Mesenchymal stem cell (in vitro differentiated cells and primary cell): ENCODE data around the gene KIFC3.

Experiments used
- DNase-seq: peaks from one replicate; pipeline ENCODE4 v3.0.0-alpha.2; 2013
- H2AFZ ChIP-seq: one replicate; pipeline ENCODE4 v1.6.1; 2013; ENCODE audit warnings: low read depth, mild to moderate bottlenecking, control low read depth, inconsistent platforms, low read length, moderate library complexity
- H2AK5ac ChIP-seq: 2 replicates; pipeline ENCODE4 v1.6.1; 2013; ENCODE audit warnings: low read length, moderate library complexity, mild to moderate bottlenecking, inconsistent platforms; ENCODE audit not compliant: severe bottlenecking
- H2BK120ac ChIP-seq: one replicate; pipeline ENCODE4 v1.6.1; 2013; ENCODE audit warnings: low read depth, mild to moderate bottlenecking, inconsistent platforms, low read length, moderate library complexity
- H2BK12ac ChIP-seq, 2 experiments: one replicate each; pipeline ENCODE4 v1.6.1; 2013; ENCODE audit warnings: inconsistent platforms in 2 of 2, low read length in 2 of 2, mild to moderate bottlenecking in 2 of 2, moderate library complexity in 2 of 2, control low read depth in 1 of 2
- H2BK15ac ChIP-seq: one replicate; pipeline ENCODE4 v1.6.1; 2013; ENCODE audit warnings: mild to moderate bottlenecking, low read depth, inconsistent platforms; ENCODE audit not compliant: poor library complexity, severe bottlenecking
- H2BK5ac ChIP-seq: 2 replicates; pipeline ENCODE4 v1.6.1; 2013; ENCODE audit warnings: low read depth, mild to moderate bottlenecking, low read length, control low read depth, inconsistent platforms; ENCODE audit not compliant: poor library complexity, severe bottlenecking
- H3K14ac ChIP-seq, 2 experiments: one replicate each; pipeline ENCODE4 v1.6.1; 2013; ENCODE audit warnings: inconsistent platforms in 2 of 2, low read length in 2 of 2, control low read depth in 1 of 2, mild to moderate bottlenecking in 1 of 2, moderate library complexity in 1 of 2
- H3K18ac ChIP-seq, 2 experiments: one replicate each; pipeline ENCODE4 v1.6.1; 2013; ENCODE audit warnings: inconsistent platforms in 2 of 2, low read length in 2 of 2, control low read depth in 1 of 2, low read depth in 1 of 2, mild to moderate bottlenecking in 1 of 2
- H3K23ac ChIP-seq, 2 experiments: one replicate each; pipeline ENCODE4 v1.6.1; 2013; ENCODE audit warnings: inconsistent platforms in 2 of 2, low read length in 2 of 2, mild to moderate bottlenecking in 2 of 2, moderate library complexity in 2 of 2, control low read depth in 1 of 2
- H3K27ac ChIP-seq: 2 replicates; pipeline ENCODE4 v1.5.1; 2013; ENCODE audit warnings: mild to moderate bottlenecking, moderate library complexity, low read length, control low read depth, inconsistent platforms; ENCODE audit not compliant: poor library complexity, severe bottlenecking
- H3K27me3 ChIP-seq, 2 experiments: 2 replicates each; pipeline versions ENCODE4 v1.6.1 to v1.7.0; 2013; ENCODE audit warnings: low read length in 2 of 2, mild to moderate bottlenecking in 2 of 2, moderate library complexity in 2 of 2, control low read depth in 1 of 2, inconsistent platforms in 1 of 2; ENCODE audit not compliant: control insufficient read depth in 1 of 2, insufficient read depth in 1 of 2
- H3K36me3 ChIP-seq, 2 experiments: 2 replicates each; pipeline versions ENCODE4 v1.6.1 to v1.7.0; 2013; ENCODE audit warnings: low read length in 2 of 2, control low read depth in 1 of 2, inconsistent platforms in 1 of 2, low read depth in 1 of 2, mild to moderate bottlenecking in 1 of 2; ENCODE audit not compliant: insufficient read depth in 2 of 2, control insufficient read depth in 1 of 2
- H3K4ac ChIP-seq, 2 experiments: one replicate each; pipeline ENCODE4 v1.6.1; 2013; ENCODE audit warnings: inconsistent platforms in 2 of 2, low read length in 2 of 2, mild to moderate bottlenecking in 2 of 2, moderate library complexity in 2 of 2, control low read depth in 1 of 2, low read depth in 1 of 2
- H3K4me1 ChIP-seq: 2 replicates; pipeline ENCODE4 v1.6.1; 2013; ENCODE audit warnings: low read depth, low read length, control low read depth; ENCODE audit not compliant: control insufficient read depth, insufficient read depth
- H3K4me2 ChIP-seq: 2 replicates; pipeline ENCODE4 v1.6.1; 2013; ENCODE audit warnings: low read length, mild to moderate bottlenecking, inconsistent platforms; ENCODE audit not compliant: poor library complexity, severe bottlenecking
- H3K4me3 ChIP-seq, 2 experiments: 2 replicates each; pipeline versions ENCODE4 v1.5.1 to v1.7.0; 2013; ENCODE audit warnings: low read length in 2 of 2, mild to moderate bottlenecking in 2 of 2, control low read depth in 1 of 2, low read depth in 1 of 2; ENCODE audit not compliant: insufficient read depth in 1 of 2
- H3K79me1 ChIP-seq: replicated peaks from 2 replicates; pipeline ENCODE4 v1.6.1; 2013; ENCODE audit warnings: mild to moderate bottlenecking, control low read depth, low read length, inconsistent platforms; ENCODE audit not compliant: poor library complexity, severe bottlenecking
- H3K9ac ChIP-seq: 2 replicates; pipeline ENCODE4 v1.7.0; 2013; ENCODE audit warnings: mild to moderate bottlenecking, low read length, moderate library complexity
- H3K9me3 ChIP-seq: 2 replicates; pipeline ENCODE4 v1.7.0; 2013; ENCODE audit warnings: mild to moderate bottlenecking, low read length; ENCODE audit not compliant: control insufficient read depth
- H4K8ac ChIP-seq: one replicate; pipeline ENCODE4 v1.6.1; 2013; ENCODE audit warnings: inconsistent platforms, mild to moderate bottlenecking, low read length, moderate library complexity
- H4K91ac ChIP-seq: one replicate; pipeline ENCODE4 v1.6.1; 2013; ENCODE audit warnings: mild to moderate bottlenecking, low read length, inconsistent platforms
- WGBS: methylation state at CpG from one replicate; pipeline ENCODE4 v1.1.7; 2013; ENCODE audit warnings: mixed read lengths; 5-methylcytosine and 5-hydroxymethylcytosine counted together

The KIFC3 gene

GRCh38 chr16:57749101-57749692, 53.1 kb downstream of the KIFC3 start:
- H2AFZ ChIP-seq = no peak overlapping the region
- no peak overlapping the region for H2BK5ac ChIP-seq
- H3K18ac ChIP-seq = no peak overlapping the region
- no peak overlapping the region for H3K14ac ChIP-seq
- 76% methylated on average over 3 of the region's 3 CpGs for WGBS
- no peaks in the 10 kb centered on the region for H3K9me3 ChIP-seq
- no peak overlapping the region for H4K8ac ChIP-seq
- H3K9ac ChIP-seq = no peak overlapping the region
- H3K4me1 ChIP-seq = peaks cover 3% of the 10 kb centered on the region
- no peak overlapping the region for H3K23ac ChIP-seq
- no peaks in the 10 kb centered on the region for H3K27me3 ChIP-seq
- H3K27ac ChIP-seq = no peak overlapping the region
- H2BK15ac ChIP-seq = no peak overlapping the region
- no peak overlapping the region for H2AK5ac ChIP-seq
- DNase-seq = no peak
- no peak overlapping the region for H3K4me2 ChIP-seq
- no peak overlapping the region for H3K4me3 ChIP-seq
- H3K79me1 ChIP-seq = no peaks in the 10 kb centered on the region
- no peak overlapping the region for H3K4ac ChIP-seq
- no peak overlapping the region for H2BK120ac ChIP-seq
- H3K36me3 ChIP-seq = peaks cover 26 to 67% of the 10 kb centered on the region in 2 experiments
- no peak overlapping the region for H4K91ac ChIP-seq
- H2BK12ac ChIP-seq = no peak overlapping the region

GRCh38 chr16:57748596-57748995, 53.7 kb downstream of the KIFC3 start:
- 94% methylated on average over 11 of the region's 11 CpGs for WGBS
- no peak for DNase-seq

GRCh38 chr16:57747996-57748395, 54.3 kb downstream of the KIFC3 start:
- Histone ChIP-seq H3K14ac (no peak overlapping the region), H2BK15ac (no peak overlapping the region), H3K4me2 (no peak overlapping the region), H2AK5ac (no peak overlapping the region), H3K23ac (no peak overlapping the region), H3K4me3 (no peak overlapping the region), H2BK12ac (no peak overlapping the region), H2BK5ac (no peak overlapping the region), H3K9me3 (no peaks in the 10 kb centered on the region), H3K4me1 (no peaks in the 10 kb centered on the region), H4K8ac (no peak overlapping the region), H3K18ac (no peak overlapping the region), H3K36me3 (peaks cover 33 to 65% of the 10 kb centered on the region in 2 experiments), H3K9ac (no peak overlapping the region), H3K27ac (no peak overlapping the region), H3K79me1 (no peaks in the 10 kb centered on the region), H2AFZ (no peak overlapping the region), H2BK120ac (no peak overlapping the region), H3K4ac (no peak overlapping the region), H4K91ac (no peak overlapping the region), H3K27me3 (no peaks in the 10 kb centered on the region)
- no peak for DNase-seq
- WGBS = 98% methylated on average over 6 of the region's 6 CpGs

More at GRCh38 chr16:57748596-57748995, 53.7 kb downstream of the KIFC3 start:
- no peak overlapping the region for H2BK15ac ChIP-seq
- H3K9ac ChIP-seq = no peak overlapping the region
- H4K91ac ChIP-seq = no peak overlapping the region
- H4K8ac ChIP-seq = no peak overlapping the region
- no peaks in the 10 kb centered on the region for H3K4me1 ChIP-seq
- no peak overlapping the region for H3K4me2 ChIP-seq
- no peak overlapping the region for H3K4me3 ChIP-seq
- H3K9me3 ChIP-seq = no peaks in the 10 kb centered on the region
- no peak overlapping the region for H2AK5ac ChIP-seq
- no peak overlapping the region for H2BK5ac ChIP-seq
- H3K79me1 ChIP-seq = no peaks in the 10 kb centered on the region
- H3K23ac ChIP-seq = no peak overlapping the region
- H3K18ac ChIP-seq = no peak overlapping the region
- H3K14ac ChIP-seq = no peak overlapping the region
- no peak overlapping the region for H3K4ac ChIP-seq
- H2BK120ac ChIP-seq = no peak overlapping the region
- H2AFZ ChIP-seq = no peak overlapping the region
- H3K27ac ChIP-seq = no peak overlapping the region
- H2BK12ac ChIP-seq = no peak overlapping the region
- H3K36me3 ChIP-seq = peaks cover 32 to 68% of the 10 kb centered on the region in 2 experiments
- no peaks in the 10 kb centered on the region for H3K27me3 ChIP-seq

- Histone ChIP-seq H2BK5ac (no peak overlapping the region), H3K4me3 (no peak overlapping the region), H3K27ac (no peak overlapping the region), H2AK5ac (no peak overlapping the region), H2BK120ac (no peak overlapping the region), H2BK15ac (no peak overlapping the region), H2BK12ac (no peak overlapping the region), H4K8ac (no peak overlapping the region), H3K23ac (no peak overlapping the region), H4K91ac (no peak overlapping the region), H3K9ac (no peak overlapping the region), H3K36me3 (peaks cover 36 to 60% of the 10 kb centered on the region in 2 experiments), H3K18ac (no peak overlapping the region), H3K14ac (no peak overlapping the region), H3K4me2 (no peak overlapping the region), H3K4ac (no peak overlapping the region), H3K79me1 (no peaks in the 10 kb centered on the region), H3K4me1 (no peaks in the 10 kb centered on the region), H3K9me3 (no peaks in the 10 kb centered on the region), H3K27me3 (no peaks in the 10 kb centered on the region), H2AFZ (no peak overlapping the region)
- WGBS = 95% methylated on average over 12 of the region's 12 CpGs
- DNase-seq = no peak
These were observed 54.8 kb downstream of the KIFC3 start for GRCh38 chr16:57747496-57747895.
